Measurements from ENCODE around the gene DNASE1L2. TPM values are rescaled to one million over a fixed set of nuclear protein-coding genes. Genes with fewer than 3 reads are reported as not detected.

DNASE1L2 gene
- polyA plus RNA-seq, 1 experiment, result 0.38 TPM

- Histone ChIP-seq H3K4me3 (ENCODE audit: low read depth, low read length) (no peak overlapping the region), H3K36me3 (ENCODE audit: control insufficient read depth, insufficient read depth, low read length) (peaks cover 28% of the 10 kb centered on the region), H3K27me3 (ENCODE audit: control insufficient read depth, insufficient read depth, low read length) (no peaks in the 10 kb centered on the region)
- no peak for TF ChIP-seq CTCF (IDR thresholded peaks at IDR 0.05; ENCODE audit: insufficient read depth, low read depth, low read length)
- ChIA-PET CTCF (no interaction called here), POLR2A (no interaction called here)
- no peak for DNase-seq (ENCODE audit: low read depth)
Observed at GRCh38 chr16:2244301-2244700, 8.1 kb downstream of the DNASE1L2 start.

GRCh38 chr16:2244926-2245795, 8.9 kb downstream of the DNASE1L2 start:
- TF ChIP-seq CTCF (IDR thresholded peaks at IDR 0.05; ENCODE audit: insufficient read depth, low read depth, low read length), result no peak
- H3K4me3 ChIP-seq (ENCODE audit: low read depth, low read length), result no peak overlapping the region
- no peaks in the 10 kb centered on the region for H3K27me3 ChIP-seq (ENCODE audit: control insufficient read depth, insufficient read depth, low read length)
- H3K36me3 ChIP-seq (ENCODE audit: control insufficient read depth, insufficient read depth, low read length), result peaks cover 28% of the 10 kb centered on the region
- DNase-seq (ENCODE audit: low read depth), result no peak
- ChIA-PET CTCF (no interaction called here), POLR2A (no interaction called here)

GRCh38 chr16:2246301-2246885, 10.1 kb downstream of the DNASE1L2 start:
- no peak for DNase-seq (ENCODE audit: low read depth)
- CTCF ChIA-PET, result no interaction called here
- POLR2A ChIA-PET, result no interaction called here
- Histone ChIP-seq H3K36me3 (ENCODE audit: control insufficient read depth, insufficient read depth, low read length) (peaks cover 28% of the 10 kb centered on the region), H3K4me3 (ENCODE audit: low read depth, low read length) (no peak overlapping the region), H3K27me3 (ENCODE audit: control insufficient read depth, insufficient read depth, low read length) (no peaks in the 10 kb centered on the region)
- TF ChIP-seq CTCF (IDR thresholded peaks at IDR 0.05; ENCODE audit: insufficient read depth, low read depth, low read length), result no peak

GRCh38 chr16:2250652-2251295, 14.5 kb downstream of the DNASE1L2 start:
- no peaks in the 10 kb centered on the region for H3K27me3 ChIP-seq (ENCODE audit: control insufficient read depth, insufficient read depth, low read length)
- peak overlapping the region; percentile 57 for H3K4me3 ChIP-seq (ENCODE audit: low read depth, low read length)
- DNase-seq (ENCODE audit: low read depth), result no peak
- peaks cover 25% of the 10 kb centered on the region for H3K36me3 ChIP-seq (ENCODE audit: control insufficient read depth, insufficient read depth, low read length)
- ChIA-PET POLR2A (no interaction called here), CTCF (interaction anchor here (0.7 to 1.6 kb wide), 8 partner anchors 11 to 250 kb away, joined by 3 to 5 read pairs (median 3); no protein-coding TSS in a partner anchor)
- no peak for TF ChIP-seq CTCF (IDR thresholded peaks at IDR 0.05; ENCODE audit: insufficient read depth, low read depth, low read length)

Measured in BJ (cell line).